Ureter (tissue), 1 donor: ENCODE results near the gene PEMT. TPM values are rescaled to one million over a fixed set of nuclear protein-coding genes. Genes with fewer than 3 reads are reported as not detected.

ENCODE experiments used
- DNase-seq: peaks from one replicate; pipeline ENCODE4 v3.0.0-alpha.2; 2020; ENCODE audit warnings: low spot score
- total RNA-seq: library from RNA; stranded (reverse); gene quantifications from one replicate; pipeline ENCODE4 v1.2.4, GENCODE V29; 2023
- donor health status: DM: yes; HTN: yes; CAD: no.

The PEMT gene
- total RNA-seq, 1 donor from 2014 or later = 53.6 TPM

GRCh38 chr17:17570798-17571716, 20.5 kb downstream of the PEMT start:
- DNase-seq = no peak

- no peak for DNase-seq
Measured at GRCh38 chr17:17570140-17570797, 21.2 kb downstream of the PEMT start.

- DNase-seq = no peak
Measured at GRCh38 chr17:17569691-17570090, 21.8 kb downstream of the PEMT start.

GRCh38 chr17:17568772-17569195, 22.7 kb downstream of the PEMT start:
- peak; percentile 68 for DNase-seq

GRCh38 chr17:17567631-17568030, 23.9 kb downstream of the PEMT start:
- peak; percentile 78 for DNase-seq

- no peak for DNase-seq
Measured at GRCh38 chr17:17566896-17567513, 24.5 kb downstream of the PEMT start.

GRCh38 chr17:17565471-17566339, 25.8 kb downstream of the PEMT start:
- no peak for DNase-seq

GRCh38 chr17:17564896-17565295, 26.6 kb downstream of the PEMT start:
- DNase-seq = no peak

- DNase-seq = no peak
Measured at GRCh38 chr17:17564323-17564722, 27.2 kb downstream of the PEMT start.

GRCh38 chr17:17563530-17563929, 28.0 kb downstream of the PEMT start:
- DNase-seq = no peak

- DNase-seq = no peak
Measured at GRCh38 chr17:17562146-17562511, 29.4 kb downstream of the PEMT start.

- DNase-seq = peak; percentile 88
Measured at GRCh38 chr17:17561408-17562145, 29.9 kb downstream of the PEMT start.

GRCh38 chr17:17560975-17561374, 30.5 kb downstream of the PEMT start:
- no peak for DNase-seq

GRCh38 chr17:17560167-17560566, 31.3 kb downstream of the PEMT start:
- no peak for DNase-seq

- no peak for DNase-seq
Measured at GRCh38 chr17:17559164-17559563, 32.3 kb downstream of the PEMT start.

GRCh38 chr17:17558431-17558830, 33.1 kb downstream of the PEMT start:
- no peak for DNase-seq

- no peak for DNase-seq
Measured at GRCh38 chr17:17557796-17558195, 33.7 kb downstream of the PEMT start.

GRCh38 chr17:17556671-17557070, 34.8 kb downstream of the PEMT start:
- DNase-seq = no peak

GRCh38 chr17:17555906-17556305, 35.6 kb downstream of the PEMT start:
- no peak for DNase-seq

GRCh38 chr17:17555151-17555550, 36.4 kb downstream of the PEMT start:
- DNase-seq = no peak

GRCh38 chr17:17554266-17554665, 37.2 kb downstream of the PEMT start:
- DNase-seq = no peak
